HG02973 (cell line): ENCODE data around the gene SLC25A20.

Source experiments
- ATAC-seq: cut with Tn5 transposase; IDR thresholded peaks from one replicate; pipeline ENCODE4 v1.9.1; 2021; ENCODE audit warnings: moderate library complexity; ENCODE audit not compliant: unreplicated experiment

Gene SLC25A20

DNA sequence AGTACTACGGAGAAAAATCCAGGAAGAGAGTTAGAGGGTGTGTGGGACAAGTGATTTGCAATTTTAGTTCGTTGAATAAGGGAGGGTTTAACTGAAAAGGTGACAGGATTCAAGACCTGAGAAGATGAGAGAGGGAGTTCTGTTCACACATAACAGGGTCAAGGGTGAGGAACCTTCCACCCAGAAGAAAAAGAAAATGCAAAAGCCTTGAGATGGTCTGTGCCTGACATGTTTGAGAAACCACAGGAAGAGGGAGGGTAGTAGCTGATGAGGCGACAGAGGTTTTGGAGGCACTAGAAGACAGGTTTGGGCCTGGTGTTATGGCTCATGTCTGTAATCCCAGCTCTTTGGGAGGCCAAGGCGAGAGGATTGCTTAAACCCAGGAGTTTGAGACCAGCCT lies 591 bp upstream of the SLC25A20 start:
- no peak for ATAC-seq

- ATAC-seq: peak; percentile 9
These were observed 964 bp downstream of the SLC25A20 start for GRCh38 chr3:48897460-48898376.

GRCh38 chr3:48896936-48897335 lies 1.7 kb downstream of the SLC25A20 start:
- ATAC-seq: no peak

GRCh38 chr3:48894516-48894915 lies 4.2 kb downstream of the SLC25A20 start:
- ATAC-seq: no peak

- no peak for ATAC-seq
These were observed 7.1 kb downstream of the SLC25A20 start for GRCh38 chr3:48891606-48892005.

- no peak for ATAC-seq
These were observed 12.9 kb downstream of the SLC25A20 start for GRCh38 chr3:48885753-48886152.

GRCh38 chr3:48881652-48882114 lies 17.0 kb downstream of the SLC25A20 start:
- no peak for ATAC-seq

GRCh38 chr3:48881006-48881405 lies 17.7 kb downstream of the SLC25A20 start:
- ATAC-seq: no peak

- ATAC-seq: no peak
These were observed 18.7 kb downstream of the SLC25A20 start for GRCh38 chr3:48879994-48880377.

DNA sequence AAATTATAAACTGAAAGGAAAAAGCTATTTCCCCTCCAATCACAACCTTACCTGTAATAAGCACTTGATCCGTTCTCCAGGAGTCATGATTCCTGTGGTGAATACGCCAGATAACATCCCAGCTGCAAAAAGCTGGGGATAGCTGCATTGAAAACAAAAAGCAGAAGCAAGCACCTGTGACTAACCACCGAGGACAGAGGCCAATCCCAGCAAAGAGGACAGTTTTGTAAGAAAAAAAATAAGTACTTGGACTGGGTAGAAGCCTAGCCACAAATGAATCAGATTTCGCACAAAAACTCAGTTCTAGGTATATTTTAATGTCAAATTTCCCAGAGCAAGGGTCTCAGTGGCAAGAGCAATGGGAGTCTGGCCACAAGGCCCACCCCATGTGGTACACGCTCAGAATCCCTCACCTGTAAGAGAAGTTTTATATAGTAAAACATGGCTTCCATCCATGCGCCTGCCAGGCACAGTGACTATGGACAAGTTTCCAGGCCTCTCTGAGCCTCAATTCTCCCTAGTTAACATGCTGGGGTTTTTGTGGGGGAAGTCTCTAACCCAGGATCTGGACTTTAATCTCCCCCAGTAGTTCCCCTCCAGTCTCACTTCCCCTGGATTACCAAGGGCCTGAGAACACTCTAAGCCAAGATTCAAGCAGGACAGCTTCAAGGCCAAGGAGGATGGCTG lies 19.2 kb downstream of the SLC25A20 start:
- no peak for ATAC-seq

- ATAC-seq: no peak
These were observed 21.0 kb downstream of the SLC25A20 start for GRCh38 chr3:48877671-48878070.

DNA sequence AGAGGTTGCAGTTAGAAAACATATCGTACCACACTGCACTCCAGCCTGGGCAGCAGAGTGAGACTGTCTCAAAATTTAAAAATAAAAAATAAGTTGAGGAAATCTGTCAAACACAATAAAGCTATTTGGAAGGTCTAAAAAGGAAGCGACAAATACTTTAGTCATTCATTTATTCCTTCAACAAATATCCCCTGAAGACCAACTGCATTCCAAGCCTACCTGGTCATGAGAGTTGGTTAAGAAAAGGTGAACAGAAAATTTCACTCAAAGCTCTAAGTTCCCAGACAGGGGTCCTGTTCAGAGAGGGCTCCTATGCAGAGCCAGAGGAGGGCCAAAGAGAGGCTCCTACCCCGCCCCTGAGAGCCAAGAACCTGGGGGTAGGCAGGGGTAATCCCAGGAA lies 35.6 kb downstream of the SLC25A20 start:
- no peak for ATAC-seq

DNA sequence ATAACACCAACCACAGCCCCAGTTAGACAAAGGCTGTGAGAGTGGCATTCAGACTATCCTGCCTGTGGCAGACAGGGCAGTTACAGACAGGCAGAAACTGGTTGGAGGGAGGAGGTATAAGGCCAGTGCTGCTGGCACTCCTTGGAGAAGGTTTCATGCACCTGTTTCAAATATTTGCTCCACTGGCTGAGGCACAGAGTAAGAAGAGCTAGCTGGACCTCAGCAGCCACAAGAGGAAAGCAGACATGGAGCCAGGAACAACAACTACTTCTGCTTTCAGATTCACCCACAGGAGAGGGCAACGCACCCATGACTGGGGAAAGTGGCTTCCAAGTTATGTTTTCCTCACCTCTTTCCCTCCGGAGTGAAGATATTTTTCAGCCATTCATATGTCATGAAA lies 39.5 kb downstream of the SLC25A20 start:
- ATAC-seq: no peak

DNA sequence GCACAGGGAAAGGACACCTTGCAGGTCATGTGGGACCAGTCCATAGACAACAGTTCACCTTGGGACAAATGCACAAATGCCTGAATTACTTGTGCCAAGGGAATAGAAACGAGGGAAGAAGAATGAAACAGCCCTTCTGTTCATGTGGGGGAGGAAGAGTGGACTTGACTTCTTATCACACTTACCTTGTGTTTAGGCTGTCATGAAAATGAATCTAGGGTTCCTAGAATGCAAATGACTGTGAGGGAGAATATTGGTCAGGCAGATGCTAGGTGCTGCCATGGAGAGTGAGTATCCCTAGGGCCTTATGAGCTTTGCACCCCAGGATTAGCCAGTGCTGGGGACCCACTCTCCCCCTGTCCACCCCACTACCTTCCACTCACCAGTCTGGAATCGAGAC lies 40.0 kb downstream of the SLC25A20 start:
- no peak for ATAC-seq

DNA sequence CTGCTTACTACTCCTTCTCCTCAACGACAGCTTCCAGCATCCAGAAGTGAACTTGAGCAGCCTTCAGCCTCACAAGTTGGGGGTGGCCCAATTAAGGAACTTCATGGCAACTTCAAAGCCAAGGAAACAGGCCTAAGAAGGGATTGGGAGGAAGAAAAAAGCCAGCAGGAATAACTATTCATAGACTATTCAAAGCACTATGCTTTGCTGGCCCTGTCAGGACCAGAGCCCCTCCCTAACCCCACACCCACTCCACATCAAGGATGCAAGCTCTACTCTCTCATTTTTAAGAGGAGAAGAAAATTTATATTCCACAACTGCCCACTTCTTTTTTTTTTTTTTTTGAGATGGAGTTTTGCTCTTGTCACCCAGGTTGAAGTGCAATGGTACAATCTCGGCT lies 41.0 kb downstream of the SLC25A20 start:
- ATAC-seq: no peak

DNA sequence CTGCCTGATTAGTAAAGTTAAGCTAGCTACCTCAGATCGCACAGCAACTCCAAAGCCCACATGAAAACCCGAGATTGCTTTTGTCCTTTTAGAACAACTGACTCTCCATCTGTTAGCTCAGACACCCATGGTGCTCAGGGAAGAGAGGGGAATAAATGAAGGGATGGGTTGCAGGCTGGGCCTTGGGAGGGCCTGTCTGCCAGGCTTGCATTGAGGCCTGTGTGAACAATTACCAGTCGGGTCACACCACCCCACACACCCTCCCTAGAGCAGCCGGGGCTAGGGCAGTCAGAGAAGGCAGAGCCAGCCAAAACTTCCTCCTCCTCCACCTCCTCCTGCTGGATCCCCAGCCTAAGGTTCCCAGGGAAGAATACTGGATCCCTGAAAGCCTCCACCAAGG lies 42.2 kb downstream of the SLC25A20 start:
- no peak for ATAC-seq

GRCh38 chr3:48855681-48856447 lies 42.8 kb downstream of the SLC25A20 start:
- no peak for ATAC-seq

DNA sequence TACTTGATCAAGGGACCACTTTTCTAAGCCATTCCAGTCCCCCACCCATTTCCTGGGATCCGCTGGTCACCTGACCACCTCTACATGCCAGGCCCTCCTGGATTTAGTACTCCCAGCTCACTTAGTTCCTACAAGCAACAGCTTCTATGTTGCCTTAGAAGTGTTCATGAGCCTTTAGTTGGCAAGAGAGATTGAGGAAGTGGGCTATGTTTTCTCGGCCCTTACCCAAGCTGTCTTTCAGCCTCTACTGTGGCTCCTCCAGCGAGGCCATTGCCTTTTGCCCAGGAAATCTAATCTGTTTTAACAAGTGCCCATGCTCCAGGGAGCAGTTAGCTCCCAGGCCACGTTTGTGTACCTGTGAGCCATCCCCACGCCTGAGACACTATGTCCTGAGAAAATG lies 46.5 kb downstream of the SLC25A20 start:
- no peak for ATAC-seq

- no peak for ATAC-seq
These were observed 47.3 kb downstream of the SLC25A20 start for GRCh38 chr3:48851407-48851806.

GRCh38 chr3:48848816-48849515 lies 49.7 kb downstream of the SLC25A20 start:
- no peak for ATAC-seq
